IPS-20b (cell line): ENCODE results near the gene MCOLN1.
"Not testable (repeated sequence)": the region's sequence is repeated elsewhere in the genome, so short reads cannot be mapped to it uniquely, and the experiment has no call there.

Experiments used
- H3K27ac ChIP-seq: one replicate; pipeline ENCODE4 v1.5.1; 2013; ENCODE audit warnings: low read length
- H3K27me3 ChIP-seq: 2 replicates; pipeline ENCODE4 v1.6.1; 2013; ENCODE audit warnings: mild to moderate bottlenecking, low read length, inconsistent platforms; ENCODE audit not compliant: insufficient read depth
- H3K36me3 ChIP-seq: 2 replicates; pipeline ENCODE4 v1.6.1; 2013; ENCODE audit warnings: low read depth, mild to moderate bottlenecking, inconsistent platforms, low read length, moderate library complexity; ENCODE audit not compliant: insufficient read depth
- H3K4me1 ChIP-seq: 2 replicates; pipeline ENCODE4 v1.6.1; 2013; ENCODE audit warnings: mild to moderate bottlenecking, control low read depth, inconsistent platforms, low read length, moderate library complexity; ENCODE audit not compliant: insufficient read depth
- H3K4me3 ChIP-seq: 2 replicates; pipeline ENCODE4 v1.5.1; 2013; ENCODE audit warnings: mild to moderate bottlenecking, low read length, inconsistent platforms
- H3K9ac ChIP-seq: 2 replicates; pipeline ENCODE4 v1.6.1; 2013; ENCODE audit warnings: low read depth, mild to moderate bottlenecking, inconsistent platforms, low read length, moderate library complexity
- H3K9me3 ChIP-seq: 2 replicates; pipeline ENCODE4 v1.6.1; 2013; ENCODE audit warnings: mild to moderate bottlenecking, low read depth, low read length, inconsistent platforms; ENCODE audit not compliant: insufficient read depth

Gene MCOLN1

DNA sequence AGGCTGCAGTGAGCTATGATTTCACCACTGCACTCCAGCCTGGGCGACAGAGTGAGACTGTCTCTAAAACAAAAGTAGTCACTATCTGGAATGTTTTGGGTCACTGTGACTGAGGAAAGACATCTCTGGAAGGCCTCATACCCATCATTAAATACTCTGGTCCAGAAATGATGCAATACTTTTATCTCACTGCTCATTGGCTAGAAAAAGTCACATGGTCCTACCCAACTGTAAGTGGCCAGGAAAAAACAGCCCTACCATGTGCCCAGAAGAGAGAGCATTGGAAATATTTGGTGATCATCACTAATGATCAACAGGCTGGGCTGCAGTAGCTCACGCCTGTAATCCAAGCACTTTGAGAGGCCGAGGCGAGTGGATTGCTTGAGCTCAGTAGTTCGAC, 42.9 kb downstream of the MCOLN1 start:
- no peaks in the 10 kb centered on the region for H3K4me1 ChIP-seq
- no peak overlapping the region for H3K9ac ChIP-seq
- no peak overlapping the region for H3K27ac ChIP-seq
- H3K4me3 ChIP-seq: no peak overlapping the region
- no peaks in the 10 kb centered on the region for H3K36me3 ChIP-seq
- no peaks in the 10 kb centered on the region for H3K9me3 ChIP-seq
- no peaks in the 10 kb centered on the region for H3K27me3 ChIP-seq

DNA sequence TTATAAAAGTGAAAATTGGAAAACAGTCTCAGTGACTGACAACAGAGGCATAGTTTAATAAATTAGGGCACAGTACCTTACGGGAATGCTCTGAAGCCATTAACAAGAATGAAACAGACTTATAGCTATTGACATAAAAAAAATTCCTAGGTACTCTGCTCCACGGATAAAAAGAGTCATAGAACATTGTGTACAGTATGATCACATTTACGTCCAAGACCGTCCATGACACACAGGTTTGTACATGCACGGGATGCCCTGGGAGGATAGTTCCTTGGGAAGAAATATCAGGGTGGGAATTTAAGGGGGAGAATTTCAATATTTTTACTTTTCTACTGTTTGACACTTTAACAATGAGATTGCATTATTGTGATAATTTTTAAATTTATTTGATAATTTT, 48.3 kb downstream of the MCOLN1 start:
- no peaks in the 10 kb centered on the region for H3K4me1 ChIP-seq

DNA sequence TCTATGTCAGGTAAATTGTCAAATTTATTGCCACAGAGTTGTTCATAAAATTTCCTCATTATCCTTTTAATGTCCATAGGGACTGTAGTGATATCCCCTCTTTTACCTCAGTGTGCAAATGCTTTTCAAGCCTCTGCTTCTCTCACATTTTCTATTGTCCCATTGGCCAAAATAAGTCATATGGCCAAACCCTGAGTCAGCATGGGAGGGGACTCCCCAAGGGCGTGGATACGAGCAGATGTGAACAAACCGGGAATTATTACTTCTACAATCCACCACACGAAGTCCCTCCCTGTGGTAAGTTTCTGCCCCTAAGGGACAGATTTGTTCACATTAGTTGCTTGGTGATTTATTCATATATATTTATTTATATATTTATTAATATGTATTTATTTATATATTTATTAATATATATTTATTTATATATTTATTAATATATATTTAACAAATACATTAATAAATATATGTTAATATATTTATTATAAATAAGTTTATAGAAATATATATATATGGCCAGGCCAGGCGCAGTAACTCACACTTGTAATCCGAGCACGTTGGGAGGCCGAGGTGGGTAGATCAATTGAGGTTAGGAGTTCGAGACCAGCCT, 53.1 kb downstream of the MCOLN1 start:
- Histone ChIP-seq H3K4me1 (no peaks in the 10 kb centered on the region), H3K4me3 (no peak overlapping the region), H3K36me3 (no peaks in the 10 kb centered on the region), H3K9me3 (no peaks in the 10 kb centered on the region), H3K9ac (no peak overlapping the region), H3K27ac (no peak overlapping the region), H3K27me3 (peaks cover 5% of the 10 kb centered on the region; the same call in 1 of the 2 replicates)

More for the DNA sequence above, 48.3 kb downstream of the MCOLN1 start:
- no peaks in the 10 kb centered on the region for H3K36me3 ChIP-seq
- no peaks in the 10 kb centered on the region for H3K9me3 ChIP-seq
- no peak overlapping the region for H3K9ac ChIP-seq
- H3K27me3 ChIP-seq: no peaks in the 10 kb centered on the region
- no peak overlapping the region for H3K27ac ChIP-seq
- H3K4me3 ChIP-seq: no peak overlapping the region

DNA sequence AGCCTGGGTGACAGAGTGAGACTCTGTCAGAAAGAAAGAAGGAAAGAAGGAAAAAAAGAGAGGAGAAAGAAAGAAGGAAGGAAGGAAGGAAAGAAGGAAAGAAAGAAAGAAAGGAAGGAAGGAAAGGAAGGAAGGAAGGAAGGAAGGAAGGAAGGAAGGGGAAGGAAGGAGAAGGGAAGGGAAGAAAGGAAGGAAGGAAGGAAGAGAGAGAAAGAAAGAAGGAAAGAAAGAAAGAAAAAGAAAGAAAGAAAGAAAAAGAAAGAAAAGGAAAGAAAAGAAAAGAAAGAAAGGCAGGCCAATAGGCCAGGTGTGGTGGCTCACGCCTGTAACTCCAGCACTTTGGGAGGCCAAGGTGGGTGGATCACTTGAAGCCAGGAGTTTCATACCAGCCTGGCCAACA, 55.0 kb downstream of the MCOLN1 start:
- not testable (repeated sequence) for H3K36me3 ChIP-seq, H3K9ac ChIP-seq, H3K9me3 ChIP-seq, H3K27me3 ChIP-seq, H3K4me1 ChIP-seq, H3K4me3 ChIP-seq, H3K27ac ChIP-seq

DNA sequence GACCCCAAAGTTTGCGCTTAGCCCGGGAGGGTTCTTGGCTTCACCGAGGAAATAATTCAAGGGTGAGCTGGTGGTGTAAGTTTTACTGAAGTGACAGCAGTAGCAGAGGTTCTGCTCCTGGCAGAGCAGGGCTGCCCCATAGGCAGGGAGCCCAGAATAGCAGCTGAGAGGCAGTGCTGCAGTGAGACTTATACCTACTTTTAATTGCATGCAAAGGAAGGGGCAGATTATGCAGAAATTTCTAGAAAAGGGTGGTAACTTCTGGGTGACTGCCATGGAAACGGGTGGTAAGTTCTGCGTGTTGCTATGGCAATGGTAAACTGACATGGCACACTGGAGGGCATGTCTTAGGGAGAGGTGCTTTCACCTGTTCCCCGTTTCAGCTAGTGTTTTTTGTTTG, 55.7 kb downstream of the MCOLN1 start:
- peaks cover 9% of the 10 kb centered on the region; the same call in 1 of the 2 replicates for H3K27me3 ChIP-seq

DNA sequence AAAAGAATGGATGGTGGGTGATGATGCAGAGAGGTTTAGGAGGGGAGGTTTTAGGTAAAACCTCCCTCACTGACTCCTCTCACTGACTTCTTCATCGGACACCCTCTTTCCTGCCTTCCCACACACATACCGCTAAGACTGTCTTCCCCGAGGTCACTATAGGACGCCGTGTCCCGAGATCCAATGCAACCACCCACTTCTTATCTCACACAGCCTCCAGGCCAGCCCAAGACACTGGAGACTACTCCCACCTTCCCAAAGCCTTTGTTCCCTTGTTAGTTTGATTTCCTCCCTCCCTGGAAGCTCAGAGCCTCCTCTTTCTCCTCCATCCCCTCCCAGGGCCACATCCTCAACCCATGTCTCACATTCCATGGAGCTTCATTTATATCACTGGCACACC, 56.8 kb downstream of the MCOLN1 start:
- H3K9me3 ChIP-seq: no peaks in the 10 kb centered on the region
- H3K27ac ChIP-seq: no peak overlapping the region
- H3K9ac ChIP-seq: no peak overlapping the region
- no peaks in the 10 kb centered on the region for H3K4me1 ChIP-seq
- H3K27me3 ChIP-seq: peaks cover 9% of the 10 kb centered on the region; the same call in 1 of the 2 replicates
- no peaks in the 10 kb centered on the region for H3K36me3 ChIP-seq
- no peak overlapping the region for H3K4me3 ChIP-seq

More for the DNA sequence above, 55.7 kb downstream of the MCOLN1 start:
- no peak overlapping the region for H3K9ac ChIP-seq
- no peak overlapping the region for H3K4me3 ChIP-seq
- no peaks in the 10 kb centered on the region for H3K4me1 ChIP-seq
- no peak overlapping the region for H3K27ac ChIP-seq
- no peaks in the 10 kb centered on the region for H3K9me3 ChIP-seq
- no peaks in the 10 kb centered on the region for H3K36me3 ChIP-seq

DNA sequence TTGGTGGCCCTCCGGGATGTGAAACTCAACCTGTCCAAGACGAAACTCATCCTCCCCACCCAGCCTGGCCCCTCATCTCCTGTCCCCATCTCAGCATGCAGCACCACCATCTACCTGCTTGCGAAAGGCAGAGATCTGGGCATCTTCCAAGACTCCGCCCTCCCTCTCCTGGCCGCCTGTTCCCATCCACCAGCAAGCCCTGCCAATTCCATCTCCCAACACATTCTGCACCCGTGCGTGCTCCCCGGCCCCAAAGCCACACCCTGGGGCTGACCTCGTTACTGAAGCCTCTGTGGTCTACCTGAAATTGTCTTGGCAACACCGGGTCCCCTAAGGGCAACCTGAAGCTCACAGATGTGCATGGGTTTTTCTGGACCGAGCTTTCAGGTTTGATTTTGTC, 60.0 kb downstream of the MCOLN1 start:
- no peaks in the 10 kb centered on the region for H3K4me1 ChIP-seq
- no peak overlapping the region for H3K9ac ChIP-seq
- no peaks in the 10 kb centered on the region for H3K9me3 ChIP-seq
- no peak overlapping the region for H3K27ac ChIP-seq
- H3K4me3 ChIP-seq: no peak overlapping the region
- H3K27me3 ChIP-seq: peaks cover 9% of the 10 kb centered on the region; the same call in 1 of the 2 replicates
- no peaks in the 10 kb centered on the region for H3K36me3 ChIP-seq
